Measurements from ENCODE around the gene EPHA6.

DNA sequence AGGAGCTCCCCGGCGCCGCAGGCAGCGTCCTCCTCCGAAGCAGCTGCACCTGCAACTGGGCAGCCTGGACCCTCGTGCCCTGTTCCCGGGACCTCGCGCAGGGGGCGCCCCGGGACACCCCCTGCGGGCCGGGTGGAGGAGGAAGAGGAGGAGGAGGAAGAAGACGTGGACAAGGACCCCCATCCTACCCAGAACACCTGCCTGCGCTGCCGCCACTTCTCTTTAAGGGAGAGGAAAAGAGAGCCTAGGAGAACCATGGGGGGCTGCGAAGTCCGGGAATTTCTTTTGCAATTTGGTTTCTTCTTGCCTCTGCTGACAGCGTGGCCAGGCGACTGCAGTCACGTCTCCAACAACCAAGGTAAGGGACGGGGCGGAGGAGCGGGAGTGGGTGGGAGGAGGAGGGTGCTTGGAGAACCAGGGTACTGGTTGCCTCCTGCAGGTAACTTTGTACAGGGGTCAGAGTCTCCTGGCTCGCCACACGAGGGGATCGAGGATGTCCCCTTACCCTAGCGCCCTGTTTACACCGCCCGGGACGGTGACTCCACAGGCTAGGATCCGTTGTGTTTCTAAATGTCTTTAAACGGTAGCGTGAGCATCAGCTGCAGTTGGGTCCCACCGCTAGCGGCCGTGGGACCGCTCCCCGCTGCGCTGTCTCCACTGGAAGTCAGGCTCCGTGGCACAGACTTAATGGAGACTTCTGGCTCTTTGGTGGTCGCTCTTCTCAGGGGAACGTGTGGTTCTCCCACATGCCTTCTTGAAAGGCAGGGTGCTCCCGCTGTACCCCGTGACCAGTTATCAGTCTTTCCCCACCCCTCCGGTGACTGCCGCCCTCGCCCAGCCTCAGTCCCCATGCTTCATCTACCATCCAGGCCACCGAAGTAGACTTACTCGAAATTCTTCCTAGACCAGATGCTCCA lies 515 bp downstream of the EPHA6 start:
- TF ChIP-seq POLR2AphosphoS5 (IDR thresholded peaks at IDR 0.05) = no peak
- no peak for TF ChIP-seq EP300 (IDR thresholded peaks at IDR 0.05; ENCODE audit: low read depth)
- TF ChIP-seq, protein P1, sequence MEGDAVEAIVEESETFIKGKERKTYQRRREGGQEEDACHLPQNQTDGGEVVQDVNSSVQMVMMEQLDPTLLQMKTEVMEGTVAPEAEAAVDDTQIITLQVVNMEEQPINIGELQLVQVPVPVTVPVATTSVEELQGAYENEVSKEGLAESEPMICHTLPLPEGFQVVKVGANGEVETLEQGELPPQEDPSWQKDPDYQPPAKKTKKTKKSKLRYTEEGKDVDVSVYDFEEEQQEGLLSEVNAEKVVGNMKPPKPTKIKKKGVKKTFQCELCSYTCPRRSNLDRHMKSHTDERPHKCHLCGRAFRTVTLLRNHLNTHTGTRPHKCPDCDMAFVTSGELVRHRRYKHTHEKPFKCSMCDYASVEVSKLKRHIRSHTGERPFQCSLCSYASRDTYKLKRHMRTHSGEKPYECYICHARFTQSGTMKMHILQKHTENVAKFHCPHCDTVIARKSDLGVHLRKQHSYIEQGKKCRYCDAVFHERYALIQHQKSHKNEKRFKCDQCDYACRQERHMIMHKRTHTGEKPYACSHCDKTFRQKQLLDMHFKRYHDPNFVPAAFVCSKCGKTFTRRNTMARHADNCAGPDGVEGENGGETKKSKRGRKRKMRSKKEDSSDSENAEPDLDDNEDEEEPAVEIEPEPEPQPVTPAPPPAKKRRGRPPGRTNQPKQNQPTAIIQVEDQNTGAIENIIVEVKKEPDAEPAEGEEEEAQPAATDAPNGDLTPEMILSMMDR (IDR thresholded peaks at IDR 0.05) = no peak
- no peak for TF ChIP-seq POLR2A (IDR thresholded peaks at IDR 0.05)

All from transverse colon (tissue), 4 donors.